Measurements from ENCODE around the gene GINS1.
A peak's percentile ranks its signal among the peaks of the same experiment; 100 is the strongest.

Gene GINS1

DNA sequence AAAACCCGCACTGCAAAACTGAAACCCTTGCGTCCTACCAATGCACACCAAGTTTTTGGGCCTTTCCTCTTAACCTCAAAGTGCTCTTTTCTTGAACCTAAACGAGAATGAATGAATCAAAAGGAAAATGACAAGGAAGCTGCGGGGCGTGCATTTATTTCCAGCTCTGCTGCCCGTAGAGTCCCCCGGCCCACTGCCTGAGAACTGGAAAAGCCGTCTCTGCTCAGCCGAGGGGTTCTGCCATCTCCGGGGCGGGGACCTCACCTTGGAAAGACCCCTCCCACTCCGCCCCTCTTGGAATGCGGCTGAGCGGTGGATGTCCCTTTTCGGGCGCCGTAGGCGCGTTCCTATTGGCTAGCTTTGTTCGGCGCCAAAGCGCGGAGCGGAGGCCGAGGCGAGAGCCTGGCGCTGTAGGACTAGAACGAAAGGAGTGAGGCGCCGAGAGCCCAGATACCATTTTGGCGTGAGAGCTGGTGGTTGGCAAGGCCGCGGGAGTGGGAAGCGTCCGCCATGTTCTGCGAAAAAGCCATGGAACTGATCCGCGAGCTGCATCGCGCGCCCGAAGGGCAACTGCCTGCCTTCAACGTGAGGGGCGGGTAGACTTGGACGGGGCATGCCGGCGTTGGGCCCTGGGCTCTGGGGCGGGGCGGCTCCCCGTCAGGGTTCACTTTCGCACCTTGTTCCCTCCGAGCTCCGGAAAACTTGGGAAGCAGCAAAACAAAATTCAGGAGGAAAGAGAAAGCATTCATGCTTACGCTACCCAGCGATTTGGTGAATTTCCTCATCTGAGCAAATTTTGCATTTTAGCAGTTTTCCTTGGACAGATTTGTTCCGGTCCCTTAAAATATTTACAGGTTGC is at the start of gene GINS1:
Gene GINS1 (plus strand): TSS at position 363 of the 859 bp plus-strand sequence. CDS start 148 bp downstream, at position 511.
- peak; percentile 88 to 89 for DNase-seq

DNA sequence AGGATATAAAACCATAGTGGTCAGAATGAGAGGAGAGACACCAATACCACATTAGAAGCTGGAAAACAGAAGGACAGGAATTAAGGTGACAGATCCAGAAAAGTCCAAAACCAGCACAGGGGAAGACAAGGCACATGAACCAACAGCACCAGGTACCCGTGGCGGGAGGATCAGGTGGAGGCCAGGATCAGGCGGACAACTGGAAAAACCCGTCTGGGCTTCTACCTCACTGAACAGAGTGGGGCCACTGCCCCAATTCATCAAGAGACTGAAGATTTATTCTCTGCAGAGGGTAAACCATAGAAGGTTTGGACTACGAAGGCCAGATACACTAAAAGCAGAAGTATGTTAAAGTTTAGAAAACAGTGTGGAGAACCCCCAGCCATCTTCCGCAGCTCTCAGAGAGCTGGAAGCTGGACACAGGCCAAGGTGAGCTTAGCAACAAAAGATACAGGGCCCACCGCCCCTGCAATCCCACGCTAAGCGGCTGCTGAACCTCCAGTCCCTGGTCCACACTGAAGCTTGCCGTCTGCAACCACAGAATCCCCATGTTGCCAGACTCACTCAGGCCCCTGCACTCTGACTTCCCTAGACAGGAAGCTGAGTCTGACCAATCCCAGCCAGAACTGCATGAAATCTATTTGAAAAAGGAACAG is 46.7 kb upstream of the GINS1 start:
- DNase-seq = peak; percentile 34 to 37

GRCh38 chr20:25361287-25361683 is 46.2 kb upstream of the GINS1 start:
- no peak for DNase-seq

DNA sequence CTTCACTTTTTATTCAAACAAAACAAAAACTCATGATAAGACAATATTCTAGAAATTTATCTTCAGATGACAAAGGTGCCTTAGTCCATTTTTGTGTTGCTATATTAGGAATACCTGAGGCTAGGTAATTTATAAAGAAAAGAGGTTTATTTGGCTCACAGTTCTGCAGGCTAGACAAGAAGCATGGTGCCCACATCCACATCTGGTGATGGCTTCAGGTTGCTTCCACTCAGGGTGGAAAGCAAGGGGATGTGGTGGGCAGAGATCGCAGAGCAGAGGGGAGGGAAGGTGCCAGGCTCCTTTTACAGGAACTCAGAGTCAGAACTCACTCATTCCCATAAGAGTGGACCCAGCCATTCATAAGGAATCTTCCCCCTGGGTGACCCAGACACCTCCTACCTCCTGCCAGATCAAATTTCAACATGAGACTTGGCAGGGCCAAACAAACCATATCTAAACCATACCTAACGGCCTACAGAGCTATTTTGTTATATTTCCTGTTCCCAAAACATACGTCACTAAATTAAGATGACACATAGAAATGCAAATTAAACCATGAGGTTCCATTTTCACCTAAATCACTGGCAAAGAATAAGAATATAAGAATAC is 43.2 kb upstream of the GINS1 start:
- no peak for DNase-seq

DNA sequence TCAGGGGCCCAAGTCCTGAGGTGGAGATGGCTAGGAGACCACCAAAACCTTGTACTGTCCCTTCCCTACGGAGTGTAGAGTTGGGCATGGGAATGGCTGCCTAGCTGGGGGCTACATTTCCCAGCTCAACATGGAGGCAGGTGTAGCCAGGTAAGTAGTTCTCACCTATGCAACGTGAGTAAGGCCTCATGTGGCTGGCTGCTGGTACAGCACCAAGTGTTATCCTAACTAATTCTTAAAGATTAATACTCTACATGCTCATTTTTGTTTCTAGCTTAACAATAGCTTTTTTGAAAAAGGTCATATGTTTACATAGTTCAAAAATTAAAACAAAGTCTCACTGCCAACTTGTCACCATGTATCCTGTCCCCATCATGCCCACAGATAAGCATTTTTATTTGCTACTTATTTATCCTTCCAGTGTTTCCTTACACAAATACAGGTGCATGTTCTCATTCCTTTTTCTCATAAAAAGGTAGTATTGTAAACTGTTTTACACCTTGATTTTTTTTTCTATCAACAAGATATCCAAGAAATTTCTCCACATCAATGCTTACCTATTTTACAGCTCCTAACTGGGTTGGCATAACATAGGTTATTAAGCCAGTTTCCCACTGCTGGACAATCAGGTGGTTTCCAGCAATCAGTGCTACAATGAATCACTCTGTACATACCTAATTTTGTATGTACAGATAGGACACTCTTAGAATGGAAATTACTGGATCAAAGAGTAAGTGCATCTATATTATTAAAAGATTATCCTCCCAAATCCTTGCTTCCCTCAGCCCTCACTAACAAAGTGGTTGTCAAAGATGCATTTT is 42.4 kb upstream of the GINS1 start:
- no peak for DNase-seq

GRCh38 chr20:25368526-25368925 is 38.9 kb upstream of the GINS1 start:
- no peak for DNase-seq

DNA sequence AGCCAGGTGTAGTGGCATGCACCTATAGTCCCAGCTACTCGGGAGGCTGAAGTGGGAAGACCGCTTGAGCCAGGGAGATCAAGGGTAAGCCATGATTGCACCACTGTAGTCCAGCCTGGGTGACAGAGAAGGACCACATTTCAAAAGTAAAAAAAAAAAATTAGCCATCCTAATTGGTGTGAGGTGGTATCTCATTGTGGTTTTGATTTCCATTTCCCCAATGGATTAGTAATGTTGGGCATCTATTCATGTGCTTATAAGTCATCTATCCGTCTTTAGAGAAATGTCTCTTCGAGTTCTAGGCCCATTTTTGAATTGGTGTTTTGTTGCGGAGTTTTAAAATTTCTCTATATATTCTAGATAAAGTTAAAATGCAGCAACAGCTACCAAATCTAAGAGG is 38.5 kb upstream of the GINS1 start:
- DNase-seq = no peak

DNA sequence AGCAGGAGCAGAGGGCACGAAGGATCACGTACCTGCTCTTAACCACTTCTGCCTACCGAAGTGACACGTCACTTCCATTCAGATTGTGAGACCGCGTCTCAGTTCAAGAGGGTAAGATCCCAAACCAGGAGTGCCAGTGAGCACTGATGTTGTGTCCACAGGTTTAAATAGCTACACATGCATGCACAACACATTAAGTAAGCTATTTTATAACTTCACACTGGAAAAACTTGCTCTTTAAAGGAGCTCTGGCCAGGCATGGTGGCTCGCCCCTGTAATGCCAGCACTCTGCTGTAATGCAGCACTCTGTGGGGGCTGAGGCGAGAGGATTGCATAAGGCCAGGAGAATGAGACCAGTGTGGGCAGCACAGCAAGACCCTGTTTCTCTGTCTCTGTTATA is 37.9 kb upstream of the GINS1 start:
- DNase-seq = no peak

- no peak for DNase-seq
Measured at GRCh38 chr20:25369971-25370370, 37.5 kb upstream of the GINS1 start.

DNA sequence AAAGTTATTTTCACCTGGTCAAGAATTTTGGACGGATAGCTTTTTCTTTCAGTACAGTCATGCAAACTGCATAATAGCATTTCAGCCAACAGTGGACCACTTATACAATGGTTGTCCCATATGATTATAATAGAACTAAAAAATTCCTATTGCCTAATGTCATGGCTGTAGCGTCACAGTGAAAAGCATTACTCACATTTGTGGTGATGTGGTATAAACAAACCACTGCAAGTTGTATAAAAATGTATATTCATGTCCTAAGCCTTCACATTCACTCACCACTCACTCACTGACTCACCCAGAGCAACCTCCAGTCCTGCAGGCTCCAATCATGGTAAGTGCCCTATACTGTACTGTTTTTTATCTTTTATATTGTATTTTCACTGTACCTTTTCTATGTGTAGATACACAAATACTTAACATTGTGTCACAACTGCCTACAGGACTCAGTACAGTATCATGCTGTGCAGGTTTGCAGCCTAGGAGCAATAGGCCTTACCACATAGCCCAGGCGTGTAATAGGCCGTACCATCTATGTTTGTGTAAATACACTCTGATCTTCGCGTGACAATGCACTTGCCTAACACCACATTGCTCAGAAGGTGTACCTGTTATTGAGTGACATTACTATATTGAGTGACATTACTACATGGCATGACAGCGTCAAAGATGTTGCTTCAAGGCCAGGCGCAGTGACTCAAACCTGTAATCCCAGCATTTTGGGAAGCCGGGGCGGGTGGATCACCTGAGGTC is 34.7 kb upstream of the GINS1 start:
- peak; percentile 34 to 64 for DNase-seq

- DNase-seq = no peak
Measured at GRCh38 chr20:25374842-25375241, 32.6 kb upstream of the GINS1 start.

DNA sequence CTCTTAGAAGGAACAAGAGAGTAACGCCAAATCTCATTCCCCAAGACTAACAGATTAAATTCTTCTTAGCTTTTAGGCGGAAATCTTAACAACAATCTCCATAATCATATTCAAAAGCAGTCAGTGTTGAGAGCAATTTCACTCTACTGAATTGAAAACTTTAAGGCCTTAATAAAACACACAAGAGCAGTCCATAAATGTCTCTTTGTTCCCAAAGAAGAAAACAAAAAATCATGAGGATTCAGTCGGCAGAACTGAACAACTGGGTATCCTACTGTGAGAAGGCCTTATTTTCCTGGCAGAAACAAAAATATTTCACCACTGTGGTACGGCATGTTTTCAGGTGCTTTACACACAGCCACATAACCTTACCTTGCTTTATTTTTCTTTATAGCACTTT is 31.2 kb upstream of the GINS1 start:
- no peak for DNase-seq

DNA sequence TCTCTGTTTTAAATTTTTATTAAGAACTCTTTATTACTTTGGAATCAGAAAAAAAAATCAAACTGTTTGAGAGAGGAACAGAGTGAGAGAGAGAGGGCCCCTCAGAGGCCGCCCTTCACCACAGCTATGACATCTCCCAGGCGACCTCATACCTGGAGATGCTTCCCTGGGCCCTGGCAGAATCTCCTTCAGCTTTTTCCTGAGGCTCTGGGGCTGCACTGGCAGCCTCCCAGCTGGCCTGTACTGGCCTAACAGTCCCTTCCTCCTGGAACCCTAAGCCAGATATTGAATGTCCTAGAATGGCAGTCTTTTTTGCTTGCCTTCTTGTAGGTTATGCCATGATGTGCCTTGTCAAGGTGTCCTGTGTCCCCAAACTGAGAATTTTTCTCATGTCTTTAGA is 30.6 kb upstream of the GINS1 start:
- no peak for DNase-seq

- DNase-seq = no peak
Measured at GRCh38 chr20:25378189-25378883, 29.1 kb upstream of the GINS1 start.

DNA sequence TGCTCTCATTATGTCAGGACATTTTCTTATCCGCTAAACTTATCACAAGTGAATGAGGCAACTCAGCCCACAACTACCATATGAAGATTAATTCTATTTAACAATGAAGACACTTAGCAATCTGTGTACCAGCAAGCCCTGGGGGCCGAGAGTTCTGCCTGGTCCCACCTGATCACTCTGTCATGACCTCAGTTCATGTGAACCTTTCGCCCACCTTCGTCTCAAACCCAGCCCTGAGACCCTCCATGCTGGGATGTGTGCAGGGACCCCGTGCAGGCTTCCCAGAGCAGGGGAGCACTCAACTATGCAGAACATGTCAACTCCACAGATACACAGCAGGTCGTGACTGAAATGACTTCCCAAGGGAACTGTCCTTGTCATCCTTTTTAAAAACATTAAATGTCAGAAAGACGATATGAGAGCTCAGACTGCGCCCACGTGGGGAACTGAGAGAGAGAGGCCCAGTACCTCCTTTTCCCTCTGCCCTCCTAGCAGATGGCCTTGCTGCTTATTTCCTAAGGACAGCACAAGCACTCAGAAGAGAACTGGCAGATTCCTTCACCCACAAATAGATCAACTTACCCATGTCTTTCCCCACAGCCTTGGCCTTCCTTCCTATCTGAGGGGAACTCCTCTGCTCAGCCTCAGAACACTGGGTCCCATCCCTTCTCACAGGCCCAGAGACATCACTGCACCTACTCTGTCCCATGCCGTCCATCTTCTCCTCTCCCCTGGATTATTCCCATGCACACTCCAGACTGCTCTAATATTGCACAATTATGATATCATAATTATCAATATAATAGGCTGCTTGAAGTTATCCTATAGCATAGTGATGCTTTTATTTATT is 28.4 kb upstream of the GINS1 start:
- DNase-seq = peak in 1 of 2 donors; percentile 29

- no peak for DNase-seq
Measured at GRCh38 chr20:25380945-25381614, 26.4 kb upstream of the GINS1 start.

DNA sequence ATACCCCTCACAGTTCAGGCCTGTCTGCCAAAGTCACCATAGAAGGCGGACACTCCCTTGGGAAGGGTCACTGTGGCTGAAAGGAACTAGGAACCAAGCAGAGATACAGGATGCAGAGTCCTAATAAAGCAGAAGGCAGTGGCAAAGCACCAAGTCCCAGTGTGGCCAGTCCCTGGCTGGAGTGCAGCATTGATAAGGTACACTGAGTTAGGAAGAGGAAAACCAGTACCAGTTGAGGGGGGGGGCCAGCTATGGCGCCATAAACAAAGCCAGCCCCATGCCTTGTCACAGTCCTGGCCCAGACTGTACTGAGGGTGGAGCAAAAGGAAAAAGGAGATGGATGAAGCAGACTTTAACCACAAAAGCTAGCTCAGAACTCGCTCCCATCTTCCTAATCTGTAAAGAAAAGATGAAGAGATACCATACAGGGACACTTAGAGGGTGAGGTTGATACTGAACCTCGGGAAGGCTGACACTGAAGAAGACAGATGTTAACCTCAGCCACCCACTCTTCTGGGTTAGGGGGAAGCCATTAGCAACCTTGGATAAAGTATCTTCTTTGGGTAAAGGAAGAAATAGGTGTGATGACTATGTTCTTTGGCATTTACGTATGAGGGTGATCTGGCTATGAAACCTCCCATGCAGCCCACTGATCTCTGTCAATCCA is 24.6 kb upstream of the GINS1 start:
- no peak for DNase-seq

- DNase-seq = peak in 1 of 2 donors; percentile 14
Measured at GRCh38 chr20:25389401-25389857, 18.0 kb upstream of the GINS1 start.

- DNase-seq = no peak
Measured at GRCh38 chr20:25389858-25390537, 17.5 kb upstream of the GINS1 start.

All from inflammatory macrophage treated with lipopolysaccharide for 1 hour (primary cell).